Fibroblast of lung (primary cell): Measurements from ENCODE around the gene COL4A2.

Experiments used
- EZH2 ChIP-seq: IDR thresholded peaks from 2 replicates; pipeline ENCODE4 v1.5.1; 2012; ENCODE audit warnings: low read length, control low read depth, mild to moderate bottlenecking; ENCODE audit errors: missing control alignments
- TF ChIP-seq, protein P1 (sequence below), 2 donors: IDR thresholded peaks in 1 of 2; conservative IDR thresholded peaks in 1 of 2; 1 replicate in 1 of 2; 2 replicates in 1 of 2; pipeline ENCODE4 v1.5.1; 2011 to 2012; ENCODE audit warnings: low read length in 2 of 2, control low read depth in 1 of 2, inconsistent platforms in 1 of 2, low read depth in 1 of 2, mild to moderate bottlenecking in 1 of 2

DNA sequence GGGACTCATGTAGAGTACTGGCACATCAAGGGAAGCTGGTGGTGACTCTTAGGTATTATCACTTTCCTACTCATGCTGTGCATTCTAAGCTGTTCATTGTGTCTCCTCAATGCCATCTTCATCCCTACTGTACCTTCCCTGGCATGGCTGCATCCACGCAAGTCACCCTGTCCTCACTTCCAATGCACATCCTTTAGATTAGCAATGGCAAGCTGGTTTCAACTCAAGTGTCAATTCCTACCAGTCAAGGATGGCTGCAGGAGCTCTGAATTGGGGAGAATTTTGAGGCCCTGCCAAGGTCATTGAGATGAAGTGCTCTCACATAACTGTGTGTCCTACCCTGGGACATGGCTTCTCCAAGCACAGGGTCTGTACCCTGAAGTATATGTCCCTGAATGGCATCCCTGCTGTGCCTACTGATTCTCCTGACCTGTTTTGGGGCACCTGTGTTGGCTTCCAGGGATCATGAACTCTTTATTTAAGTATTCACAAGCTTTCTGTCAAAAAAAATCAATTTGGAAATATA lies 24.7 kb upstream of the COL4A2 start:
- TF ChIP-seq, protein P1, sequence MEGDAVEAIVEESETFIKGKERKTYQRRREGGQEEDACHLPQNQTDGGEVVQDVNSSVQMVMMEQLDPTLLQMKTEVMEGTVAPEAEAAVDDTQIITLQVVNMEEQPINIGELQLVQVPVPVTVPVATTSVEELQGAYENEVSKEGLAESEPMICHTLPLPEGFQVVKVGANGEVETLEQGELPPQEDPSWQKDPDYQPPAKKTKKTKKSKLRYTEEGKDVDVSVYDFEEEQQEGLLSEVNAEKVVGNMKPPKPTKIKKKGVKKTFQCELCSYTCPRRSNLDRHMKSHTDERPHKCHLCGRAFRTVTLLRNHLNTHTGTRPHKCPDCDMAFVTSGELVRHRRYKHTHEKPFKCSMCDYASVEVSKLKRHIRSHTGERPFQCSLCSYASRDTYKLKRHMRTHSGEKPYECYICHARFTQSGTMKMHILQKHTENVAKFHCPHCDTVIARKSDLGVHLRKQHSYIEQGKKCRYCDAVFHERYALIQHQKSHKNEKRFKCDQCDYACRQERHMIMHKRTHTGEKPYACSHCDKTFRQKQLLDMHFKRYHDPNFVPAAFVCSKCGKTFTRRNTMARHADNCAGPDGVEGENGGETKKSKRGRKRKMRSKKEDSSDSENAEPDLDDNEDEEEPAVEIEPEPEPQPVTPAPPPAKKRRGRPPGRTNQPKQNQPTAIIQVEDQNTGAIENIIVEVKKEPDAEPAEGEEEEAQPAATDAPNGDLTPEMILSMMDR (conservative IDR thresholded peaks at IDR 0.05 in 1 of 2, IDR thresholded peaks at IDR 0.05 in 1 of 2; ENCODE audit: low read depth in 1 of 2, low read length in 2 of 2) = no peak
- no peak for TF ChIP-seq EZH2
